ENCODE data around the gene CTNND2.

CTNND2 gene

DNA sequence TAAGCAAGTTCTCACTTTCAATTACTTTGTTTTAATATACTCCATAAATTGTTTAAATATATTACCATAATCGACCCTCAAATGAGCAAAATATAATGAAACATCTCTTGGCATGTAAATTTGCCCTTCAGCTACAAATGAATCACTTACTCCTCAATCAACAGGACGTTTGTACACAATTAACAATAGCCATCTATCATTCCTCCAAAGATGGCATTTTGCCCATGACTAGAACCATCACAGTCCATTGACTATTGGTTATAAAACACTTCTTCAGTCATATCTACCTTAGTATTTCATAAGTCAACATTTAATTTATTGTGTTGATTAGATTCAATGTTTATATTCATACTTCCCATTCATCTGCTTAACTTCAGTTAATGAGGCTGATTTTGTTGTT is 127.2 kb downstream of the CTNND2 start:
- no peak for DNase-seq (ENCODE audit: low read depth, low spot score)

DNA sequence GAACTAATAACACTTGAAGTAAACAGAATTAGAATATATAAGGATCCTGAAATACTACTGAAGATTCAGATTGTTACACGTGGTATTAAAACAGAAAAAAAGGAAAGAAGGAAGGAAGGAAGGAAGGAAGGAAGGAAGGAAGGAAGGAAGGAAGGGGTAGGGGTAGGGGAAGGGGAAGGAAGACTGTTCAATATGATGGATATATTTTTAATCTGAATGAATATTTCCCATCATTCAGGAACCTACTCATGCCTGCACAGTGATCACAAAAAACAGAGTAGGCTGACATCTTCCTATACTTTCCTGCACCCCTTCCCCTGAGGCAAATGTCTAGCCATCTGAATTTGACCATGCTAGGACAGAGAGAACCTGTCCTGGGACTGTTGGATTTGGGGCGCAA is 133.9 kb downstream of the CTNND2 start:
- DNase-seq (ENCODE audit: low read depth, low spot score), result no peak

GRCh38 chr5:11760934-11761603 is 143.2 kb downstream of the CTNND2 start:
- no peak for DNase-seq (ENCODE audit: low read depth, low spot score)

DNA sequence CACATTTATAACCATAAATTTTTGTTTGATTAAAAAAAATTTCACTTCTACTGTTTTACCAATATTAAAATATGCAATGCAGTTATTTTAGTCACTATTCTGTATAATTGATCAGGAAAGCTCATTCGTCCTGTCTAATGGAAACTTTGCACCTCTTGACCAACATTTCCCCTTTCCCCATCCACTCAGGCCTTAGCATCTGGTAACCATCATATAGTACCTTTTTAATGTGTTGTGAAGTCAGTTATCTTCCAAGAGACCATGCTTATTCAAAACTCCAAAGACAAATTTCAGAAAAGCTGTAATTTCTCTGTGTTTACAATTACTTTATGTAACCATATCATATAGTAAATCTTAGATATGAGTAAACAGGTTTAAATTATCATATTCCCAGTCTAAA is 145.9 kb downstream of the CTNND2 start:
- no peak for DNase-seq (ENCODE audit: low read depth, low spot score)

GRCh38 chr5:11757661-11758060 is 146.6 kb downstream of the CTNND2 start:
- DNase-seq (ENCODE audit: low read depth, low spot score), result no peak

GRCh38 chr5:11737010-11737409 is 167.2 kb downstream of the CTNND2 start:
- no peak for DNase-seq (ENCODE audit: low read depth, low spot score)

GRCh38 chr5:11734369-11734768 is 169.9 kb downstream of the CTNND2 start:
- DNase-seq (ENCODE audit: low read depth, low spot score), result no peak

GRCh38 chr5:11733840-11734192 is 170.4 kb downstream of the CTNND2 start:
- DNase-seq (ENCODE audit: low read depth, low spot score), result no peak

GRCh38 chr5:11733185-11733839 is 170.9 kb downstream of the CTNND2 start:
- DNase-seq (ENCODE audit: low read depth, low spot score), result no peak

- no peak for DNase-seq (ENCODE audit: low read depth, low spot score)
Measured at GRCh38 chr5:11724940-11725339, 179.3 kb downstream of the CTNND2 start.

DNA sequence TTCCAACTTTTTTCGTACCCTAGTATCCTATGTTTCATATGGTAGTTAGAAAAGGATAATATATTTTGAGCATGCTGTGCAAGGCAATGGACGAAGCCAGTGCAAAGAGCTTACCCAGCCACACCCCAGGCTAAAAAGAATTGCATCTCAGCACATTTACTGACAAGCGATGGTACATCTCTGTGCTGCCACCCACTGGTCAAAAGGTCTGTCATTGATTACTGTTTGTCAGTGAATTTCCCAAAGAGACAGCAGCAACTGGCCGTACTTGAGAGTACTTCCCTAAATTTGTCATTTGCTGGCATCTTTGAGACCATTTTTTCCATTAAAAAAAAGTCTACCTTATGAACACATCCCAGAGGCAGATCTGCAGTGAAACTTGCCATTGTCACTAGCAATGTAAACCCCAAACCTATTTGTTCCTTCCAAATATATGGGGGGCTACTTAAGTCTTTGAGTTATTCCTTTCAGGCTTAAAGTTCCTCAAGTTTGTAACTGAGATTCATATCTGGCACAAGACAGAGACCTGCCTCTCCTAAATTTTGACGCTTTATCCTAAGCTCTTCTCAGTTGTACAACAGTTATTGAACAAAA is 184.3 kb downstream of the CTNND2 start:
- peak; percentile 50 for DNase-seq (ENCODE audit: low read depth, low spot score)

GRCh38 chr5:11715461-11716196 is 188.6 kb downstream of the CTNND2 start:
- DNase-seq (ENCODE audit: low read depth, low spot score), result no peak

DNA sequence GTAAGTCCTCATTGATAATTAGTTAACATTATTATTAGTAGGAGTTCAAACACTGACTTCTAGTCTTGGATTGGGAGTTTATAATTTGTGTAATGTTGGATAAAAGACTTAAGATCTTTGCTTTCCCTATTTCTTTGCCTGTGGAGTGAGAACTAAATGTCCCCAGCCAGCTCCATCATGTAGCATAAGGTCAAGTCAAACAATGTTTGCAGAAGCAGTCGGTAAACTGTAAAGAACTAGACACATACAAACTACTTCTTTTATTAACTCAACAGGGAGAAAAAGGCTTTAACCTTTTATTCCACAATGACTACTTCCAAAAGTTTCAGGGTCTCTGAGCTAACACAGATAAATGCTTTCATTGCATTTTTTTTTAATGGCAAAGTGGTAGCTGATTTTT is 192.3 kb downstream of the CTNND2 start:
- no peak for DNase-seq (ENCODE audit: low read depth, low spot score)

DNA sequence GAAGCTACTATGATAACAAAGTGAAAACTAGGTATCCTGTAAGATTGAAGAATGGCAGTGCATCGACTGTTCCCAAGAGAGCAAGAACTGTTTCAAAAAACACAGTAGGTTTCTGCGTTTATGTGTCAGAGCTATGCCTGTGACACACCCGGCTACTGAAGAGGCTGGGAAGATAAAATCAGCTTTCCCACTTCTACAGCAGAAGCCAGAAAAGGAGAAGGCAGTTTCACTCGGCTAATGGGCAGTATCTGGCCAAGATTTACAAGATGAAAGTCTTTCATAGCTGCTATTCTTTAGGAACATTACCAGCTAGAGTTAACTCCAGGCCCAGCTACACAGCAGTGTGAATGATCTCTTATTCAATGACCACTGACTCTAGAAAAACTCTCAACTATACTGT is 195.2 kb downstream of the CTNND2 start:
- DNase-seq (ENCODE audit: low read depth, low spot score), result no peak

DNA sequence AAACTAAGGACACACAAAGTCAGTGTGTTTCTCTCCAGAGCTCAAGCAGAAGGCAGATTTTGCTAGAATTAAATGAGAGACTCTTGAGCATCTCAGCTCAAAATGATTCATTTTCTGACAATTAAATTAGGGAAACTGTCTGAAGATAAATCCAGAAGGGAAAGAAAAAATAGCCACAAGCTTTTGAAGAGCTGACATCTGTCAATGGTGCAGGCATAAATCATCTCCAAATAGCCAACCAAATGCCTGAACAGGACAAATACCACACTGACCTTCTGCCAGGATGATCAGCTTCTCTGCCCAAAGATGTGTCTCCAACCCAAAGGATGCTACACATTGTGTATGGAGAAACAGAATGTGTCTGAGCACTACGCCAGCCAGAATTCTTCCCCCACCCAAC is 199.3 kb downstream of the CTNND2 start:
- no peak for DNase-seq (ENCODE audit: low read depth, low spot score)

DNA sequence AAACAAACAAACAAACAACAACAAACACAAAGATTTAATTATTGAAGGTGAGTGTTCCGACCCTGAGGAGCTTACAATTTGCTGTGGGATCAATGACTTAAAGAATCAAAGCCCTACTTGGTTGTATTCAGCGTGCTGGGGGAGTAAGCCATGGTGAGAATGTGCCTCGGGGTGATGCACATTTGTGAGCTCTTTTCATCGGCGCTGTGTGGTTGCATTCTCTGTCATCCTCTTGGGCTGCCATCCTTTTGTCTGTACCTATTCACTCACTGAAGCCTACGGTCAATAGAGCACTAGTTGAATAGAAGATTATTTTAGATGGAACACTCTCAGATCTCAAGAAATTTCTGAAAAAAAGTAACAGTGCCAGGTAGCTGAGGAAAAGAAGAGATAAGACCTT is 203.9 kb downstream of the CTNND2 start:
- no peak for DNase-seq (ENCODE audit: low read depth, low spot score)

GRCh38 chr5:11692636-11693035 is 211.6 kb downstream of the CTNND2 start:
- no peak for DNase-seq (ENCODE audit: low read depth, low spot score)

GRCh38 chr5:11687498-11687897 is 216.7 kb downstream of the CTNND2 start:
- DNase-seq (ENCODE audit: low read depth, low spot score), result no peak

GRCh38 chr5:11684607-11685006 is 219.6 kb downstream of the CTNND2 start:
- no peak for DNase-seq (ENCODE audit: low read depth, low spot score)

GRCh38 chr5:11683666-11684065 is 220.6 kb downstream of the CTNND2 start:
- no peak for DNase-seq (ENCODE audit: low read depth, low spot score)

DNA sequence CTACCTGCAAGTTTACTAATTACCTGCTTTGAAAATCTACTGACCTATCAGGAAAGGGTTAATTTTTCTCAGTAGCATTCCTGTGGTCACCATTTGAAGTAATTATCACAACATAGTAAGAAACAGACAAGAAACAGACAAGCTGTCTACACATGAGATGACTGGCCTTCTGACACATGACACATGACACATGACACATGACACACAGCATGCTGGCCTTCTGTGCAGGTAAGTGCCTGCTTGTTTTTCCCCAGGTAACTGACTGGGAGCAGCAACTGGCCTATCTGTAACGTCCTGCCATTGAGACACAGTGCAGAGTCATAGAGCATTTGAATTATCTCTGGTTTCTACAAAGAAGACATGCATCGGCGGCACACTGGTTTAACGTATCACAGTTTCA is 222.4 kb downstream of the CTNND2 start:
- DNase-seq (ENCODE audit: low read depth, low spot score), result no peak

DNA sequence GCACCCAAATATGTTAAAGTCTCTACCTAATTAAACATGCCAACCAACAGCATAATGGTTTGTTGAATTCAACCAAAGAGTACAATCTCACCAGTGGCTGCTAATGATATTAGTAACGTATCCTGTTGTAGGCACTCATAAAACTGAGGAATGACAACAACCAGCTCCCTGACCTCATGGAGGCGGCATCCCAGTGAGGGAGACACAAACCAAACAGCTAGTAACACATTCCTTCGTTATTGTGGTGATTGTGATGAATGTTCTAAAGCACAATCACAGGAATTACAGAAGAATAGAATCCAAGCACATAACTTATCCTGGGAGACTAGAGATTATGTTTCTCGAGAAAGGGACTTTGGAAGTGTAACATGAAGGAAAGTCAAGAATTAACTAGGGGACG is 224.6 kb downstream of the CTNND2 start:
- DNase-seq (ENCODE audit: low read depth, low spot score), result no peak

DNA sequence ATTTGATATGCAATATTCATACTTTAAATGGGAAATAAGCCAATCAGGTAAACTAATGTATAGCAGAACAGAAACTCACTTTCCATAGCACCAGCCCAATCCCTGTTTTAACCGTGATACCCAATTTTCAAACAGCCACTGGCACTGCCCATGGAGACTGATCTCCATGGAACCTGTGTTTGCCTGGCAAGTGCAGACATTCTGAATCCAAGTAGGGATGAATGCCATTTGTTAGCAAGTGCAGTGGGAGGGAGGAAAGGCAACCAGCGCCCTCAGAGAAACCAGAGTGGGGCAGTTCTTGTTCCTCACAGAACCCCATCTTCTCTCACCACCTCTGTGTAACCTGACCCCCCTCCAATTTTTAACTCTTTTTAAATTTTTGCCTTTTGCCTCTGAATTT is 229.1 kb downstream of the CTNND2 start:
- no peak for DNase-seq (ENCODE audit: low read depth, low spot score)

All from iPS DF 19.7 (cell line).